Eye (tissue), 1 donor: ENCODE data around the gene IER3IP1.
A peak's percentile ranks its signal among the peaks of the same experiment; 100 is the strongest.
"Not testable (repeated sequence)": the region's sequence is repeated elsewhere in the genome, so short reads cannot be mapped to it uniquely, and the experiment has no call there.

Experiments
- DNase-seq: peaks from one replicate; pipeline ENCODE4 v3.0.0-alpha.2; 2015

The IER3IP1 gene

GRCh38 chr18:47175898-47176575, at the start of gene IER3IP1:
TSS of gene IER3IP1 (minus strand) at chr18:47176364. CDS start at chr18:47176277, 87 bp downstream.
- DNase-seq: peak; percentile 96

- peak; percentile 85 for DNase-seq
These were observed 39.5 kb upstream of the IER3IP1 start for GRCh38 chr18:47215554-47216138.

- no peak for DNase-seq
These were observed 33.0 kb upstream of the IER3IP1 start for GRCh38 chr18:47209171-47209570.

- peak; percentile 35 for DNase-seq
These were observed 30.9 kb upstream of the IER3IP1 start for GRCh38 chr18:47206945-47207637.

GRCh38 chr18:47204908-47205522, 28.9 kb upstream of the IER3IP1 start:
- DNase-seq: peak; percentile 77

GRCh38 chr18:47203626-47204464, 27.7 kb upstream of the IER3IP1 start:
- DNase-seq: no peak

GRCh38 chr18:47195961-47196360, 19.8 kb upstream of the IER3IP1 start:
- DNase-seq: not testable (repeated sequence)

GRCh38 chr18:47191961-47192360, 15.8 kb upstream of the IER3IP1 start:
- no peak for DNase-seq

GRCh38 chr18:47187721-47188120, 11.6 kb upstream of the IER3IP1 start:
- no peak for DNase-seq

- DNase-seq: no peak
These were observed 8.4 kb upstream of the IER3IP1 start for GRCh38 chr18:47184419-47185050.

- not testable (repeated sequence) for DNase-seq
These were observed 6.0 kb upstream of the IER3IP1 start for GRCh38 chr18:47182156-47182555.

GRCh38 chr18:47180765-47181164, 4.6 kb upstream of the IER3IP1 start:
- DNase-seq: no peak

GRCh38 chr18:47179520-47179919, 3.4 kb upstream of the IER3IP1 start:
- no peak for DNase-seq

GRCh38 chr18:47175283-47175897, 774 bp downstream of the IER3IP1 start:
- DNase-seq: peak; percentile 16

GRCh38 chr18:47174545-47175116, 1.5 kb downstream of the IER3IP1 start:
- no peak for DNase-seq

- no peak for DNase-seq
These were observed 3.7 kb downstream of the IER3IP1 start for GRCh38 chr18:47172476-47172875.

GRCh38 chr18:47168913-47169312, 7.3 kb downstream of the IER3IP1 start:
- no peak for DNase-seq

- DNase-seq: no peak
These were observed 7.7 kb downstream of the IER3IP1 start for GRCh38 chr18:47168509-47168908.

- no peak for DNase-seq
These were observed 9.9 kb downstream of the IER3IP1 start for GRCh38 chr18:47166294-47166693.

GRCh38 chr18:47163241-47163640, 12.9 kb downstream of the IER3IP1 start:
- DNase-seq: no peak

- DNase-seq: no peak
These were observed 15.9 kb downstream of the IER3IP1 start for GRCh38 chr18:47160256-47160655.
